Breast epithelium (tissue), 4 donors: ENCODE results near the gene HOXC10. TPM values are rescaled to one million over a fixed set of nuclear protein-coding genes. Genes with fewer than 3 reads are reported as not detected.

Source experiments
- DNase-seq, 2 donors: peaks; one replicate each; pipeline ENCODE4 v3.0.0-alpha.2; 2019; ENCODE audit warnings: low spot score in 2 of 2
- H3K27ac ChIP-seq, 2 donors: fragments of 200-600 bp; sonication (generic) in 1 of 2; one replicate each; pipeline ENCODE4 v1.5.1; 2016 to 2019; ENCODE audit warnings: mild to moderate bottlenecking in 1 of 2
- H3K27me3 ChIP-seq, 2 donors: fragments of 200-600 bp; sonication (generic) in 1 of 2; one replicate each; pipeline versions ENCODE4 v1.5.1 to v1.6.0; 2017 to 2019; ENCODE audit warnings: control low read depth in 1 of 2, mild to moderate bottlenecking in 1 of 2
- H3K36me3 ChIP-seq: fragments of 200-600 bp; one replicate; pipeline ENCODE4 v1.5.1; 2019
- H3K4me1 ChIP-seq, 2 donors: fragments of 200-600 bp; sonication (generic); one replicate each; pipeline ENCODE4 v1.5.1; 2016 to 2019; ENCODE audit warnings: control low read depth in 1 of 2
- H3K4me3 ChIP-seq, 3 donors: fragments of 200-600 bp; sonication (generic); 1 replicate in 2 of 3; 2 replicates in 1 of 3; pipeline ENCODE4 v1.5.1; 2016 to 2019; ENCODE audit warnings: mild to moderate bottlenecking in 3 of 3, moderate library complexity in 2 of 3
- H3K9me3 ChIP-seq, 2 donors: fragments of 200-600 bp; sonication (generic) in 1 of 2; one replicate each; pipeline ENCODE4 v1.5.1; 2016 to 2019; ENCODE audit warnings: control low read depth in 1 of 2
- CTCF ChIP-seq, 3 donors: fragments of 450-650 bp; IDR thresholded peaks; one replicate each; pipeline ENCODE4 v1.5.1; 2016 to 2017; ENCODE audit warnings: antibody characterized with exemption in 3 of 3, mild to moderate bottlenecking in 3 of 3, moderate library complexity in 3 of 3
- POLR2A ChIP-seq: fragments of 450-650 bp; IDR thresholded peaks from one replicate; pipeline ENCODE4 v1.6.1; 2016; ENCODE audit warnings: antibody characterized with exemption, mild to moderate bottlenecking, moderate library complexity
- POLR2AphosphoS5 ChIP-seq, 3 donors: sonication (generic); formaldehyde crosslinking; IDR thresholded peaks; one replicate each; pipeline ENCODE4 v1.6.1; 2017; ENCODE audit warnings: antibody characterized with exemption in 3 of 3
- intact Hi-C: fragments of 100-400 bp; cut with DNase I; formaldehyde crosslinking; loops from one replicate; pipeline ENCODE4 v1.15.1; 2023; ENCODE audit warnings: low total_unique reads
- total RNA-seq, 3 donors: library from RNA; depleted of rRNA; stranded (reverse); fragments of >200 nt; gene quantifications; one replicate each; pipeline ENCODE4 v1.1.0, GENCODE V29; 2016

The HOXC10 gene
- total RNA-seq, 3 donors from 2014 or later, result 2.0 to 10.9 (median 4.3) TPM

GRCh38 chr12:53963434-53964314 is 21.3 kb upstream of the HOXC10 start:
- peak in 1 of 2 donors; percentile 47 for DNase-seq
- Histone ChIP-seq H3K4me3 (no peak overlapping the region), H3K36me3 (no peaks in the 10 kb centered on the region), H3K27ac (no peak overlapping the region), H3K4me1 (no peaks in the 10 kb centered on the region), H3K9me3 (no peaks in the 10 kb centered on the region), H3K27me3 (peaks cover 11 to 99% of the 10 kb centered on the region in 2 donors)
- TF ChIP-seq POLR2AphosphoS5 (IDR thresholded peaks at IDR 0.05), result no peak
- no peak for TF ChIP-seq POLR2A
- TF ChIP-seq CTCF (IDR thresholded peaks at IDR 0.05), result no peak
- intact Hi-C loops, result no loop called here

- no peak for DNase-seq
- TF ChIP-seq POLR2AphosphoS5 (IDR thresholded peaks at IDR 0.05) (no peak), CTCF (IDR thresholded peaks at IDR 0.05) (no peak), POLR2A (no peak)
- Histone ChIP-seq H3K27ac (no peak overlapping the region), H3K9me3 (no peaks in the 10 kb centered on the region), H3K4me1 (no peaks in the 10 kb centered on the region), H3K4me3 (no peak overlapping the region), H3K27me3 (peaks cover 11 to 100% of the 10 kb centered on the region in 2 donors), H3K36me3 (no peaks in the 10 kb centered on the region)
- intact Hi-C loops, result no loop called here
Measured at GRCh38 chr12:53964315-53964713, 20.6 kb upstream of the HOXC10 start.

GRCh38 chr12:53965281-53966084 is 19.5 kb upstream of the HOXC10 start:
- no peak for DNase-seq
- Histone ChIP-seq H3K4me1 (no peaks in the 10 kb centered on the region), H3K4me3 (peak overlapping the region in 2 of 3 donors; percentile 14 to 15), H3K27ac (no peak overlapping the region), H3K36me3 (no peaks in the 10 kb centered on the region), H3K9me3 (no peaks in the 10 kb centered on the region), H3K27me3 (peaks cover 11 to 100% of the 10 kb centered on the region in 2 donors)
- intact Hi-C loops, result no loop called here
- TF ChIP-seq POLR2AphosphoS5 (IDR thresholded peaks at IDR 0.05), result no peak
- no peak for TF ChIP-seq POLR2A
- no peak for TF ChIP-seq CTCF (IDR thresholded peaks at IDR 0.05)

GRCh38 chr12:53966085-53966384 is 18.9 kb upstream of the HOXC10 start:
- Histone ChIP-seq H3K4me1 (no peaks in the 10 kb centered on the region), H3K27ac (no peak overlapping the region), H3K27me3 (peaks cover 9 to 100% of the 10 kb centered on the region in 2 donors), H3K4me3 (peak overlapping the region in 2 of 3 donors; percentile 14 to 15), H3K9me3 (no peaks in the 10 kb centered on the region), H3K36me3 (no peaks in the 10 kb centered on the region)
- TF ChIP-seq POLR2A, result no peak
- TF ChIP-seq CTCF (IDR thresholded peaks at IDR 0.05), result no peak
- TF ChIP-seq POLR2AphosphoS5 (IDR thresholded peaks at IDR 0.05), result no peak
- DNase-seq, result no peak
- intact Hi-C loops, result no loop called here
